ENCODE results near the gene CCT6B.

The CCT6B gene

GRCh38 chr17:34988644-34989043 is 27.4 kb upstream of the CCT6B start:
- Histone ChIP-seq H3K79me2 (ENCODE audit: insufficient read depth, low read length) (no peaks in the 10 kb centered on the region; the same call in 1 of the 2 replicates), H3K27me3 (ENCODE audit: low read length) (no peaks in the 10 kb centered on the region), H3K36me3 (ENCODE audit: low read length) (no peaks in the 10 kb centered on the region; the same call in 1 of the 2 replicates), H3K9ac (ENCODE audit: low read length) (no peak overlapping the region), H3K27ac (ENCODE audit: low read depth, low read length) (no peak overlapping the region), H4K20me1 (ENCODE audit: low read depth, low read length) (no peaks in the 10 kb centered on the region), H3K4me3 (ENCODE audit: insufficient read depth, low read length, poor library complexity, severe bottlenecking) (no peak overlapping the region), H3K9me2 (replicated peaks; ENCODE audit: insufficient read depth, low read length) (no peaks in the 10 kb centered on the region), H3F3A (ENCODE audit: insufficient read depth) (no peaks in the 10 kb centered on the region), H3K9me3 (ENCODE audit: insufficient read depth, low read length) (no peaks in the 10 kb centered on the region), H2AFZ (ENCODE audit: low read depth, low read length, severe bottlenecking) (no peak overlapping the region), H3K4me2 (ENCODE audit: low read depth, low read length, poor library complexity, severe bottlenecking) (no peak overlapping the region)
- TF ChIP-seq CTCF (IDR thresholded peaks at IDR 0.05; ENCODE audit: insufficient read depth, low read length, poor library complexity, severe bottlenecking) (no peak), EZH2phosphoT487 (conservative IDR thresholded peaks at IDR 0.05; ENCODE audit: low read length) (no peak)

GRCh38 chr17:34987232-34987631 is 26.0 kb upstream of the CCT6B start:
- Histone ChIP-seq H3F3A (ENCODE audit: insufficient read depth) (no peaks in the 10 kb centered on the region), H3K9me2 (replicated peaks; ENCODE audit: insufficient read depth, low read length) (no peaks in the 10 kb centered on the region), H3K27me3 (ENCODE audit: low read length) (no peaks in the 10 kb centered on the region), H3K9me3 (ENCODE audit: insufficient read depth, low read length) (no peaks in the 10 kb centered on the region), H4K20me1 (ENCODE audit: low read depth, low read length) (no peaks in the 10 kb centered on the region), H3K79me2 (ENCODE audit: insufficient read depth, low read length) (no peaks in the 10 kb centered on the region; the same call in 1 of the 2 replicates), H3K4me2 (ENCODE audit: low read depth, low read length, poor library complexity, severe bottlenecking) (no peak overlapping the region), H3K27ac (ENCODE audit: low read depth, low read length) (no peak overlapping the region), H3K9ac (ENCODE audit: low read length) (no peak overlapping the region), H3K4me3 (ENCODE audit: insufficient read depth, low read length, poor library complexity, severe bottlenecking) (no peak overlapping the region), H3K36me3 (ENCODE audit: low read length) (no peaks in the 10 kb centered on the region; the same call in 1 of the 2 replicates), H2AFZ (ENCODE audit: low read depth, low read length, severe bottlenecking) (no peak overlapping the region)
- TF ChIP-seq EZH2phosphoT487 (conservative IDR thresholded peaks at IDR 0.05; ENCODE audit: low read length) = no peak
- no peak for TF ChIP-seq CTCF (IDR thresholded peaks at IDR 0.05; ENCODE audit: insufficient read depth, low read length, poor library complexity, severe bottlenecking)

- Histone ChIP-seq H3F3A (ENCODE audit: insufficient read depth) (no peaks in the 10 kb centered on the region), H2AFZ (ENCODE audit: low read depth, low read length, severe bottlenecking) (peak overlapping the region; percentile 76), H3K9me3 (ENCODE audit: insufficient read depth, low read length) (no peaks in the 10 kb centered on the region), H3K9me2 (replicated peaks; ENCODE audit: insufficient read depth, low read length) (no peaks in the 10 kb centered on the region), H3K27me3 (ENCODE audit: low read length) (no peaks in the 10 kb centered on the region), H3K9ac (ENCODE audit: low read length) (peak overlapping the region; percentile 93), H3K4me2 (ENCODE audit: low read depth, low read length, poor library complexity, severe bottlenecking) (peak overlapping the region; percentile 97), H3K79me2 (ENCODE audit: insufficient read depth, low read length) (peaks cover 10% of the 10 kb centered on the region; the same call in 1 of the 2 replicates), H3K27ac (ENCODE audit: low read depth, low read length) (peak overlapping the region; percentile 85), H3K4me3 (ENCODE audit: insufficient read depth, low read length, poor library complexity, severe bottlenecking) (peak overlapping the region; percentile 80), H3K36me3 (ENCODE audit: low read length) (no peaks in the 10 kb centered on the region), H4K20me1 (ENCODE audit: low read depth, low read length) (no peaks in the 10 kb centered on the region)
- TF ChIP-seq CTCF (IDR thresholded peaks at IDR 0.05; ENCODE audit: insufficient read depth, low read length, poor library complexity, severe bottlenecking) = no peak
- no peak for TF ChIP-seq EZH2phosphoT487 (conservative IDR thresholded peaks at IDR 0.05; ENCODE audit: low read length)
These were observed 20.4 kb upstream of the CCT6B start for GRCh38 chr17:34981538-34982241.

All from SU-DHL-6 (cell line).